K562 (cell line): Measurements from ENCODE around the gene ZDHHC20. TPM values are rescaled to one million over a fixed set of nuclear protein-coding genes. Genes with fewer than 3 reads are reported as not detected.

Experiments
- ATAC-seq: fragments of 200-7000 bp; cut with Tn5 transposase; 3 replicates; pipeline ENCODE4 v1.9.1; 2020; ENCODE audit warnings: moderate library complexity
- BruUV-seq: library from RNA; stranded (reverse); fragments of 400-500 nt; replicated peaks from 2 replicates; lab custom pipeline; 2021; lab: Mats Ljungman, UMichigan
- CTCF ChIA-PET: fragments of 300-600 bp; formaldehyde crosslinking; extraction: SDS; loops from one replicate; lab custom pipeline; 2021; ENCODE audit warnings: low intra/inter-chr PET ratio; lab: Yijun Ruan, JAX
- POLR2A ChIA-PET: fragments of 300-600, 350-650 bp; sonication (Branson Sonifier 250); formaldehyde crosslinking; extraction: SDS; loops from one replicate; lab custom pipeline; 2021; ENCODE audit warnings: antibody characterized with exemption, inconsistent platforms; lab: Yijun Ruan, JAX
- DNase-seq, 4 experiments: peaks; one replicate each; pipeline versions ENCODE4 v3.0.0 to v3.0.0-alpha.2; 2011 to 2018; ENCODE audit warnings: low spot score in 3 of 4, mixed read lengths in 3 of 4; ENCODE audit errors: extremely low read depth in 1 of 4
- FAIRE-seq: peaks from 2 replicates; lab custom pipeline; 2011; peaks lifted over from hg19 to GRCh38; lab: Jason Lieb, UNC
- H2AFZ ChIP-seq: 2 replicates; pipeline ENCODE4 v1.6.0; 2011; ENCODE audit warnings: low read depth, low read length, control low read depth, inconsistent platforms
- H3K27ac ChIP-seq: fragments of 200-600 bp; 3 replicates; pipeline ENCODE4 v1.8.0; 2011; ENCODE audit warnings: low read depth, mild to moderate bottlenecking, control low read depth, inconsistent platforms, low read length, moderate library complexity, mixed read lengths; ENCODE audit errors: extremely low read depth
- H3K27me3 ChIP-seq, 2 experiments: fragments of 300-600 bp in 1 of 2; 2 replicates in 1 of 2; 3 replicates in 1 of 2; pipeline versions ENCODE4 v1.6.0 to v1.8.0; 2011; ENCODE audit warnings: inconsistent platforms in 2 of 2, low read length in 2 of 2, mild to moderate bottlenecking in 1 of 2, mixed read lengths in 1 of 2, moderate library complexity in 1 of 2; ENCODE audit not compliant: control insufficient read depth in 2 of 2, insufficient read depth in 2 of 2
- H3K36me3 ChIP-seq: fragments of 300-600 bp; 3 replicates; pipeline ENCODE4 v1.8.0; 2011; ENCODE audit warnings: mild to moderate bottlenecking, low read length, inconsistent platforms; ENCODE audit not compliant: control insufficient read depth, insufficient read depth
- H3K4me1 ChIP-seq, 2 experiments: fragments of 200-600 bp in 1 of 2; replicated peaks in 1 of 2; 2 replicates in 1 of 2; 3 replicates in 1 of 2; pipeline versions ENCODE4 v1.5.1 to v1.8.0; 2011; ENCODE audit warnings: inconsistent platforms in 2 of 2, low read length in 2 of 2, mild to moderate bottlenecking in 1 of 2, mixed read lengths in 1 of 2, moderate library complexity in 1 of 2; ENCODE audit not compliant: control insufficient read depth in 2 of 2, insufficient read depth in 2 of 2
- H3K4me2 ChIP-seq: 2 replicates; pipeline ENCODE4 v1.6.1; 2011; ENCODE audit warnings: low read length, control low read depth, inconsistent platforms, mixed read lengths; ENCODE audit not compliant: insufficient read depth
- H3K4me3 ChIP-seq: fragments of 200-600 bp; sonication (generic), shearing (Covaris generic); 2 replicates; pipeline ENCODE4 v1.5.1; 2016; ENCODE audit warnings: control low read depth, inconsistent platforms
- H3K79me2 ChIP-seq: fragments of 200-600 bp; 3 replicates; pipeline ENCODE4 v1.8.0; 2011; ENCODE audit warnings: low read length, inconsistent platforms; ENCODE audit not compliant: control insufficient read depth, insufficient read depth
- H3K9ac ChIP-seq, 2 experiments: 2 replicates each; pipeline versions ENCODE4 v1.6.0 to v1.6.1; 2011; ENCODE audit warnings: low read depth in 2 of 2, low read length in 2 of 2, control low read depth in 1 of 2, inconsistent platforms in 1 of 2, mild to moderate bottlenecking in 1 of 2, mixed read lengths in 1 of 2; ENCODE audit not compliant: insufficient read depth in 1 of 2
- H3K9me1 ChIP-seq: one replicate; pipeline ENCODE4 v1.6.0; 2011; ENCODE audit warnings: inconsistent platforms, mild to moderate bottlenecking, low read length, moderate library complexity; ENCODE audit not compliant: control insufficient read depth, insufficient read depth
- H3K9me3 ChIP-seq: replicated peaks from 2 replicates; pipeline ENCODE4 v1.5.1; 2011; ENCODE audit warnings: low read depth, low read length, inconsistent platforms; ENCODE audit not compliant: control insufficient read depth, insufficient read depth
- H4K20me1 ChIP-seq: replicated peaks from 2 replicates; pipeline ENCODE4 v1.6.1; 2011; ENCODE audit warnings: low read length, inconsistent platforms, mixed read lengths; ENCODE audit not compliant: control insufficient read depth, insufficient read depth
- BCOR ChIP-seq: fragments of 450-650 bp; IDR thresholded peaks from 2 replicates; pipeline ENCODE4 v1.6.1; 2016
- MYBL2 ChIP-seq, 2 experiments: fragments of 450-650 bp in 1 of 2; sonication (generic) in 1 of 2; formaldehyde crosslinking in 1 of 2; IDR thresholded peaks; 2 replicates each; pipeline versions ENCODE4 v1.6.1 to v1.8.1; 2017 to 2022; ENCODE audit warnings: borderline replicate concordance in 1 of 2, inconsistent platforms in 1 of 2, low read depth in 1 of 2, mild to moderate bottlenecking in 1 of 2, missing genetic modification reagents in 1 of 2, moderate library complexity in 1 of 2
- RBM25 ChIP-seq: fragments of 200-400 bp; formaldehyde crosslinking; IDR thresholded peaks from 2 replicates; pipeline ENCODE4 v1.6.1; 2018; ENCODE audit warnings: low read length, low read depth, moderate library complexity; ENCODE audit not compliant: severe bottlenecking
- ZFP36 ChIP-seq: fragments of 150-350 bp; IDR thresholded peaks from 2 replicates; pipeline ENCODE4 v1.6.1; 2018; ENCODE audit warnings: low read length, low read depth; ENCODE audit not compliant: partially characterized antibody
- ZNF184 ChIP-seq: sonication (generic); formaldehyde crosslinking; IDR thresholded peaks from 2 replicates; pipeline ENCODE4 v1.5.0; 2020; ENCODE audit warnings: missing genetic modification reagents
- WGBS: fragments of 100-300 bp; shearing (Covaris generic); methylation state at CpG from one replicate; pipeline ENCODE4 v1.1.6; 2016; ENCODE audit warnings: low coverage, mixed read lengths; ENCODE audit not compliant: insufficient coverage; ENCODE audit errors: missing lambda C conversion rate; 5-methylcytosine and 5-hydroxymethylcytosine counted together
- in situ Hi-C: fragments of 300-500 bp; cut with MboI; formaldehyde crosslinking; loops from 4 replicates; pipeline ENCODE4 v1.15.0; 2018; ENCODE audit warnings: inconsistent platforms, mixed read lengths
- intact Hi-C: fragments of 100-400 bp; cut with micrococcal nuclease; formaldehyde crosslinking; loops from 2 replicates; pipeline ENCODE4 v1.14.2; 2022
- polyA plus RNA-seq, 8 experiments: library from polyadenylated mRNA; depleted of rRNA in 4 of 8; stranded (reverse) in 5 of 8; unstranded in 3 of 8; fragments of >200 nt; fragmentation: Nextera tagmentation in 2 of 8; fragmentation: Illumina TruSeq in 1 of 8; extraction: Ambion mirVana in 2 of 8; extraction: Trizol in 1 of 8; gene quantifications; 2 replicates each; pipeline versions ENCODE4 v1.2.1 to v1.2.3, GENCODE V29; 2011 to 2014; ENCODE audit warnings: inconsistent platforms in 1 of 8, missing spikeins in 1 of 8
- total RNA-seq, 7 experiments: library from RNA; depleted of rRNA in 6 of 7; stranded (reverse); fragments of >200 nt in 6 of 7; fragmentation: Illumina TruSeq in 2 of 7; extraction: Trizol in 2 of 7; gene quantifications; 2 replicates each; pipeline versions ENCODE4 v1.2.1 to v1.2.3, GENCODE V29; 2011 to 2021; ENCODE audit warnings: low replicate concordance in 1 of 7
- TF ChIP-seq, protein P1 (sequence below): fragments of 250-450 bp; sonication (Bioruptor Pico); IDR thresholded peaks from 2 replicates; pipeline ENCODE4 v1.8.0; 2022; ENCODE audit warnings: moderate library complexity, mild to moderate bottlenecking, inconsistent platforms

ZDHHC20 gene
- total and polyA plus RNA-seq, 9 of the 15 experiments (the other 6 are each of a cell fraction or from before 2014, with no cell fraction given) = 2.7 to 20.9 (median 15.8) TPM

DNA sequence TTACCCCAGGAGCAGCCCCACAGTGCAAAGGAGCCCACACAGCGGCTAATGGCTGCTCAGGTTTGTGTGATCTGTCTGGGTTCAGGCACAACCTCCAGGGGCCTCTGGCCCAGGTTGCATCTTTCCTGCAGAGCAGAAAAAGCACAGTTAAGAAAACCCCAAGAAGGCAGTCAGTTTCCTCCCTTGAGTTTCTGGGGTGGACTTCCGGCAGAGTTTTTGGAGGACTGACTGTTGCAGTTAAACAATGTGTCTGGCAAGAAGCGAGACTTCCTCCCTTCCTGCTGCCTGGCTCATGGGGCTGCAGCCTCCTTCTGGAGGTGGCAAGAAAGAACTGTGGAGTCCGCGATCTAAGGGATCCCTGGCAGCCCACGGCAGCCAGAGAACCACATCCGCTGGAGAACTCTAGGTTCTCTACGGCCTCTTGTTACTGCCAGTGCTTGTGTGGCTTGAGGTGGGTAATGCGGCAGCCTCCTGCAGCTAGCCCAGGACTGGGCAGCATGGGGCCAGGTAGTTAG, 114.4 kb downstream of the ZDHHC20 start:
- Histone ChIP-seq H3K4me2 (no peak overlapping the region), H3K9me1 (no peaks in the 10 kb centered on the region), H3K27ac (no peak overlapping the region), H3K36me3 (no peaks in the 10 kb centered on the region), H2AFZ (peak overlapping the region; percentile 14; the same call in 1 of the 2 replicates), H3K9me3 (no peaks in the 10 kb centered on the region), H4K20me1 (no peaks in the 10 kb centered on the region), H3K4me3 (no peak overlapping the region), H3K4me1 (no peaks in the 10 kb centered on the region; a peak in 1 of 5 replicates), H3K79me2 (no peaks in the 10 kb centered on the region), H3K9ac (no peak overlapping the region), H3K27me3 (peaks cover 0 to 8% of the 10 kb centered on the region in 2 experiments; a peak in 3 of 5 replicates)
- in situ Hi-C loops (no loop called here), intact Hi-C loops (loop anchor here (5.0 kb wide), 1 partner anchor 133 kb away; no protein-coding TSS in a partner anchor)
- POLR2A ChIA-PET = no interaction called here
- peak; percentile 21; the same call in 2 of the 3 replicates for ATAC-seq
- 13% methylated on average over 4 of the region's 9 CpGs for WGBS
- CTCF ChIA-PET = no interaction called here
- peak; percentile 46 for FAIRE-seq
- TF ChIP-seq MYBL2 (IDR thresholded peaks at IDR 0.05; ENCODE audit: low read depth) = no peak
- no peak for TF ChIP-seq MYBL2 (CRISPR knock-in tag; IDR thresholded peaks at IDR 0.05; ENCODE audit: borderline replicate concordance)
- no peak for TF ChIP-seq ZNF184 (CRISPR knock-in tag)
- no peak for DNase-seq
- no TSS peak for BruUV-seq

DNA sequence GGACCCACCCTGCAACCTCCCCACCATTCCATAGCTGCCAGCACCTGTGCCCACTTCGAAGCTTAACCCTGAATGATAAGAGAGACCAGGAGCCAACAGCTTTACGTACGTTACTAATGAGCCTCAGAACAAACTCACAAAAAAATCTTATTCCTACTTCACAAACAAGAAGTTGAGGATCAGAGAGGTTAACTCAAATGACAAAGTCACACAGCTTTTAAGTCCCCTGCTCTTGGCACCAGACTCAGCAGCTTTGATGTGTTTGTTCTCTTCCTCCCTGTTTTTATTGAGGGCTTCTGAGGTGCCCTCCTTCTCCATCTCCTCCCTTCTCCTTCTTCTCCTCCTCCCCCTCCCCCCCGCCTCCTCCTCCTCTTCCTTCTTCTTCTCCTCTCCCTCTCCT, 115.4 kb downstream of the ZDHHC20 start:
- no peak overlapping the region for H3K27ac ChIP-seq
- WGBS = 9% methylated on average over 3 of the region's 4 CpGs
- intact Hi-C loops = no loop called here
- peaks cover 0 to 8% of the 10 kb centered on the region in 2 experiments; a peak in 3 of 5 replicates for H3K27me3 ChIP-seq
- no peak overlapping the region for H3K4me3 ChIP-seq
- no peaks in the 10 kb centered on the region for H3K9me3 ChIP-seq
- ATAC-seq = no peak
- no peaks in the 10 kb centered on the region for H3K9me1 ChIP-seq
- BruUV-seq = no TSS peak
- no peak overlapping the region for H2AFZ ChIP-seq
- FAIRE-seq = no peak
- ChIA-PET POLR2A (no interaction called here), CTCF (no interaction called here)
- H3K79me2 ChIP-seq = no peaks in the 10 kb centered on the region
- no peaks in the 10 kb centered on the region; a peak in 1 of 5 replicates for H3K4me1 ChIP-seq
- peak; percentile 27; the same call in 1 of the 2 replicates for TF ChIP-seq BCOR
- TF ChIP-seq, protein P1, sequence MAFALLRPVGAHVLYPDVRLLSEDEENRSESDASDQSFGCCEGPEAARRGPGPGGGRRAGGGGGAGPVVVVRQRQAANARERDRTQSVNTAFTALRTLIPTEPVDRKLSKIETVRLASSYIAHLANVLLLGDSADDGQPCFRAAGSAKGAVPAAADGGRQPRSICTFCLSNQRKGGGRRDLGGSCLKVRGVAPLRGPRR (CRISPR knock-in tag) = no peak
- TF ChIP-seq RBM25 = peak; percentile 96
- peak; percentile 56 for TF ChIP-seq ZFP36
- DNase-seq = no peak
- in situ Hi-C loops = no loop called here
- no peak overlapping the region for H3K9ac ChIP-seq
- no peaks in the 10 kb centered on the region for H4K20me1 ChIP-seq
- H3K36me3 ChIP-seq = no peaks in the 10 kb centered on the region
- H3K4me2 ChIP-seq = no peak overlapping the region
